Measurements from ENCODE around the gene GPT2.

GRCh38 chr16:46858151-46858550 lies 26.0 kb upstream of the GPT2 start:
- no peak for TF ChIP-seq CTCF (IDR thresholded peaks at IDR 0.05)
- no peak for TF ChIP-seq POLR2AphosphoS5 (IDR thresholded peaks at IDR 0.05)
